Muscle layer of colon (tissue), 2 donors: Measurements from ENCODE around the gene GDAP2.
"Not testable (repeated sequence)": the region's sequence is repeated elsewhere in the genome, so short reads cannot be mapped to it uniquely, and the experiment has no call there.

Source experiments
- H3K27ac ChIP-seq: one replicate; pipeline ENCODE4 v1.7.0; 2013; ENCODE audit warnings: low read depth, mild to moderate bottlenecking, low read length, moderate library complexity
- H3K27me3 ChIP-seq, 2 donors: one replicate each; pipeline ENCODE4 v1.7.0; 2013; ENCODE audit warnings: low read length in 2 of 2, mild to moderate bottlenecking in 2 of 2; ENCODE audit not compliant: insufficient read depth in 2 of 2, control insufficient read depth in 1 of 2
- H3K36me3 ChIP-seq: one replicate; pipeline ENCODE4 v1.7.0; 2013; ENCODE audit warnings: mild to moderate bottlenecking, low read length; ENCODE audit not compliant: insufficient read depth
- H3K4me1 ChIP-seq: one replicate; pipeline ENCODE4 v1.7.0; 2013; ENCODE audit warnings: mild to moderate bottlenecking, low read length; ENCODE audit not compliant: insufficient read depth
- H3K4me3 ChIP-seq, 2 donors: one replicate each; pipeline ENCODE4 v1.7.0; 2013; ENCODE audit warnings: low read length in 2 of 2, low read depth in 1 of 2, mild to moderate bottlenecking in 1 of 2, moderate library complexity in 1 of 2
- H3K9ac ChIP-seq: one replicate; pipeline ENCODE4 v1.7.0; 2013; ENCODE audit warnings: low read length
- H3K9me3 ChIP-seq: one replicate; pipeline ENCODE4 v1.7.0; 2013; ENCODE audit warnings: mild to moderate bottlenecking, low read length
- donor health status: abdominal sarcoma.
- donor health status: Adenocarcinoma of cecum.

GDAP2 gene

GRCh38 chr1:117932576-117932975, 3.2 kb upstream of the GDAP2 start:
- H3K27ac ChIP-seq: no peak overlapping the region
- no peaks in the 10 kb centered on the region for H3K27me3 ChIP-seq
- H3K4me1 ChIP-seq: peaks cover 16% of the 10 kb centered on the region
- H3K4me3 ChIP-seq: no peak overlapping the region
- no peak overlapping the region for H3K9ac ChIP-seq
- peaks cover 3% of the 10 kb centered on the region for H3K36me3 ChIP-seq
- H3K9me3 ChIP-seq: no peaks in the 10 kb centered on the region

- H3K27ac ChIP-seq: no peak overlapping the region
- H3K27me3 ChIP-seq: no peaks in the 10 kb centered on the region
- H3K4me1 ChIP-seq: peaks cover 16% of the 10 kb centered on the region
- H3K9me3 ChIP-seq: no peaks in the 10 kb centered on the region
- peak overlapping the region; percentile 84 to 86 for H3K4me3 ChIP-seq
- peak overlapping the region; percentile 26 for H3K9ac ChIP-seq
- H3K36me3 ChIP-seq: no peaks in the 10 kb centered on the region
Measured at GRCh38 chr1:117930484-117930883, 1.1 kb upstream of the GDAP2 start.

GRCh38 chr1:117930173-117930447, 689 bp upstream of the GDAP2 start:
- Histone ChIP-seq H3K27ac (peak overlapping the region; percentile 87), H3K9me3 (no peaks in the 10 kb centered on the region), H3K9ac (peak overlapping the region; percentile 26), H3K4me3 (peak overlapping the region; percentile 84 to 86), H3K36me3 (no peaks in the 10 kb centered on the region), H3K4me1 (peaks cover 16% of the 10 kb centered on the region), H3K27me3 (no peaks in the 10 kb centered on the region)

GRCh38 chr1:117928881-117929342, 509 bp downstream of the GDAP2 start:
- H3K9me3 ChIP-seq: no peaks in the 10 kb centered on the region
- peak overlapping the region; percentile 87 for H3K27ac ChIP-seq
- H3K4me1 ChIP-seq: peaks cover 16% of the 10 kb centered on the region

GRCh38 chr1:117925981-117926380, 3.4 kb downstream of the GDAP2 start:
- peaks cover 14% of the 10 kb centered on the region for H3K4me1 ChIP-seq
- no peaks in the 10 kb centered on the region for H3K36me3 ChIP-seq
- no peaks in the 10 kb centered on the region for H3K27me3 ChIP-seq
- H3K9me3 ChIP-seq: no peaks in the 10 kb centered on the region
- H3K4me3 ChIP-seq: no peak overlapping the region
- H3K27ac ChIP-seq: no peak overlapping the region
- no peak overlapping the region for H3K9ac ChIP-seq

More at GRCh38 chr1:117928881-117929342, 509 bp downstream of the GDAP2 start:
- Histone ChIP-seq H3K4me3 (peak overlapping the region; percentile 84 to 86), H3K27me3 (no peaks in the 10 kb centered on the region), H3K9ac (peak overlapping the region; percentile 26), H3K36me3 (no peaks in the 10 kb centered on the region)

- not testable (repeated sequence) for H3K4me3 ChIP-seq, H3K27me3 ChIP-seq, H3K9me3 ChIP-seq, H3K27ac ChIP-seq, H3K9ac ChIP-seq, H3K4me1 ChIP-seq
- peaks cover 10% of the 10 kb centered on the region for H3K36me3 ChIP-seq
Measured at GRCh38 chr1:117922717-117923116, 6.7 kb downstream of the GDAP2 start.

- peaks cover 10% of the 10 kb centered on the region for H3K36me3 ChIP-seq
- no peak overlapping the region for H3K9ac ChIP-seq
- no peaks in the 10 kb centered on the region for H3K27me3 ChIP-seq
- no peak overlapping the region for H3K4me3 ChIP-seq
- no peak overlapping the region for H3K27ac ChIP-seq
- no peaks in the 10 kb centered on the region for H3K9me3 ChIP-seq
- H3K4me1 ChIP-seq: no peaks in the 10 kb centered on the region
Measured at GRCh38 chr1:117921991-117922390, 7.4 kb downstream of the GDAP2 start.

- Histone ChIP-seq H3K9ac (no peak overlapping the region), H3K4me1 (no peaks in the 10 kb centered on the region), H3K27ac (no peak overlapping the region), H3K27me3 (no peaks in the 10 kb centered on the region), H3K36me3 (peaks cover 28% of the 10 kb centered on the region), H3K9me3 (no peaks in the 10 kb centered on the region), H3K4me3 (no peak overlapping the region)
Measured at GRCh38 chr1:117919376-117919775, 10.0 kb downstream of the GDAP2 start.

- Histone ChIP-seq H3K36me3 (peaks cover 50% of the 10 kb centered on the region), H3K4me1 (no peaks in the 10 kb centered on the region), H3K27me3 (no peaks in the 10 kb centered on the region), H3K4me3 (no peak overlapping the region), H3K9ac (no peak overlapping the region), H3K27ac (no peak overlapping the region), H3K9me3 (no peaks in the 10 kb centered on the region)
Measured at GRCh38 chr1:117911051-117911450, 18.4 kb downstream of the GDAP2 start.

GRCh38 chr1:117905019-117905418, 24.4 kb downstream of the GDAP2 start:
- Histone ChIP-seq H3K27ac (no peak overlapping the region), H3K4me3 (no peak overlapping the region), H3K36me3 (peaks cover 51% of the 10 kb centered on the region), H3K27me3 (no peaks in the 10 kb centered on the region), H3K4me1 (no peaks in the 10 kb centered on the region), H3K9me3 (no peaks in the 10 kb centered on the region), H3K9ac (no peak overlapping the region)

- Histone ChIP-seq H3K9ac (no peak overlapping the region), H3K27me3 (no peaks in the 10 kb centered on the region), H3K36me3 (peaks cover 45% of the 10 kb centered on the region), H3K9me3 (no peaks in the 10 kb centered on the region), H3K4me1 (no peaks in the 10 kb centered on the region), H3K4me3 (no peak overlapping the region), H3K27ac (no peak overlapping the region)
Measured at GRCh38 chr1:117904485-117904884, 24.9 kb downstream of the GDAP2 start.

- Histone ChIP-seq H3K9me3 (no peaks in the 10 kb centered on the region), H3K27me3 (no peaks in the 10 kb centered on the region), H3K4me1 (no peaks in the 10 kb centered on the region), H3K36me3 (peaks cover 58% of the 10 kb centered on the region), H3K27ac (no peak overlapping the region), H3K9ac (no peak overlapping the region), H3K4me3 (no peak overlapping the region)
Measured at GRCh38 chr1:117902944-117903343, 26.5 kb downstream of the GDAP2 start.
